Heart left ventricle (tissue), 13 donors: ENCODE measurements around the gene IL1F10.

Experiments
- CTCF ChIP-seq, 12 donors: fragments of 200-600 bp; sonication (generic) in 4 of 12; IDR thresholded peaks; one replicate each; pipeline versions ENCODE4 v1.5.0 to v1.8.0; 2018 to 2022; ENCODE audit warnings: antibody characterized with exemption in 12 of 12, mild to moderate bottlenecking in 5 of 12
- POLR2A ChIP-seq, 2 donors: fragments of 450-650 bp; IDR thresholded peaks; one replicate each; pipeline ENCODE4 v1.6.1; 2017; ENCODE audit warnings: antibody characterized with exemption in 2 of 2, mild to moderate bottlenecking in 2 of 2, moderate library complexity in 2 of 2
- donor health status: ischemic (EF 13 %, LVEDD 7.1; RV severe dilation, severe dysfunction).
- donor health status: DM: no; HTN: yes; CAD: no.
- donor health status: DM: no; HTN: no; CAD: no.
- donor health status: ischemic (EF 25% LVEDD 6.9; RV normal size, moderate dysfunction).
- donor health status: ischemic (EF 25% LVEDD 5.7; RV mildly dilated, moderate dysfunction).
- donor health status: ischemic (EF 35%, LVEDD 5.7; RV mildly dilated, moderate dysfunction).
- donor health status: nonischemic (EF 11% LVEDD 7.7; RV severe dilation, severe dysfunction).
- donor health status: DM: yes; HTN: yes; CAD: no.
- donor health status: PGD.
- donor health status: ischemic (EF 29% LVEDD 5.4; RV normal size, mild dysfunction).
- donor health status: nonischemic (EF 23%, LVEDD 6.1; RV moderate dilation, normal function).

- TF ChIP-seq POLR2A (IDR thresholded peaks at IDR 0.05) (no peak), CTCF (IDR thresholded peaks at IDR 0.05) (no peak)
Measured at GRCh38 chr2:113098041-113098440, 30.3 kb downstream of the IL1F10 start.
